Nucleus accumbens (tissue), 56 donors: ENCODE data around the gene CACNA1B.
"Not testable (repeated sequence)": the region's sequence is repeated elsewhere in the genome, so short reads cannot be mapped to it uniquely, and the experiment has no call there.

Experiments used
- DNase-seq, 56 donors: peaks; one replicate each; lab custom pipeline; 2025; lab: John Stamatoyannopoulos, UW

Gene CACNA1B

DNA sequence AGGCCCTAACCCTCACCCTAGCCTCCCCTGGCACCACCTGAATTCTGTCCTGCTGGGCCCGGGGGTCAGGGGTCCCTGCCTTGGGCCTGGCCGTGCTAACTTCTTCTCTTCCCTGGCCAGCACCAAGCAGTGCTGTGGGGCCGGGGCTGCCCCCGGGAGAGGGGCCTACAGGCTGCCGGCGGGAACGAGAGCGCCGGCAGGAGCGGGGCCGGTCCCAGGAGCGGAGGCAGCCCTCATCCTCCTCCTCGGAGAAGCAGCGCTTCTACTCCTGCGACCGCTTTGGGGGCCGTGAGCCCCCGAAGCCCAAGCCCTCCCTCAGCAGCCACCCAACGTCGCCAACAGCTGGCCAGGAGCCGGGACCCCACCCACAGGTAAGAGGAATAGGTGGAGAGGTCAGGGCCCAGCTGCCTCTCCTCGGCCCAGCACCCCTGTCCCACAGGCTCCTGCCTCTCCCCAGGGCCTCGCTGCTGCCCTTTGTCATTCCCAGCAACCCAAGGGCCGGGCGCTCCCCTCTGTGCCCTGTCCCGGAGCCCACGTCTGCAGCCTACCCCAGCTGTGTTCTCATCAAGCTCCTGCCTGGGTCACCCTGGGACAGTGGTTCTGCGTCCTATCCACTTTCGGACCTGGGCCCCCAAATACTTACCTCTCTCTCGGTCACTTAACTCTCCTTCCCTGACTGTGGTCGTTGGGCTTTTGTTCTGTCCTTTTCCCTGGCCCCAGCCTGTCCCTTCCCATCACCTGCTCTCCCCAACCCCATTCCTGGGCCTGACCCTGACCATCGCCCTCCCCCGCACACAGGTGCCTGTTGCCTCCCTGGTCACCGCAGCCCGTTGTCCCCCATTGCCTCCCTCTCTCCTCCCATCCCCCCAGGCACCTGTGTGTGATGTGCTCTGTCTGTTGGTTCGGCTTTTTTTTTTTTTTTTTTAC lies 243.2 kb downstream of the CACNA1B start:
- no peak for DNase-seq

DNA sequence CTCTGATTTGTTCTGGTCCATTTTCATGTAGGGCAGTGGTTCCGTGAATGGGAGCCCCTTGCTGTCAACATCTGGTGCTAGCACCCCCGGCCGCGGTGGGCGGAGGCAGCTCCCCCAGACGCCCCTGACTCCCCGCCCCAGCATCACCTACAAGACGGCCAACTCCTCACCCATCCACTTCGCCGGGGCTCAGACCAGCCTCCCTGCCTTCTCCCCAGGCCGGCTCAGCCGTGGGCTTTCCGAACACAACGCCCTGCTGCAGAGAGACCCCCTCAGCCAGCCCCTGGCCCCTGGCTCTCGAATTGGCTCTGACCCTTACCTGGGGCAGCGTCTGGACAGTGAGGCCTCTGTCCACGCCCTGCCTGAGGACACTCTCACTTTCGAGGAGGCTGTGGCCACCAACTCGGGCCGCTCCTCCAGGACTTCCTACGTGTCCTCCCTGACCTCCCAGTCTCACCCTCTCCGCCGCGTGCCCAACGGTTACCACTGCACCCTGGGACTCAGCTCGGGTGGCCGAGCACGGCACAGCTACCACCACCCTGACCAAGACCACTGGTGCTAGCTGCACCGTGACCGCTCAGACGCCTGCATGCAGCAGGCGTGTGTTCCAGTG lies 244.0 kb downstream of the CACNA1B start:
- no peak for DNase-seq

DNA sequence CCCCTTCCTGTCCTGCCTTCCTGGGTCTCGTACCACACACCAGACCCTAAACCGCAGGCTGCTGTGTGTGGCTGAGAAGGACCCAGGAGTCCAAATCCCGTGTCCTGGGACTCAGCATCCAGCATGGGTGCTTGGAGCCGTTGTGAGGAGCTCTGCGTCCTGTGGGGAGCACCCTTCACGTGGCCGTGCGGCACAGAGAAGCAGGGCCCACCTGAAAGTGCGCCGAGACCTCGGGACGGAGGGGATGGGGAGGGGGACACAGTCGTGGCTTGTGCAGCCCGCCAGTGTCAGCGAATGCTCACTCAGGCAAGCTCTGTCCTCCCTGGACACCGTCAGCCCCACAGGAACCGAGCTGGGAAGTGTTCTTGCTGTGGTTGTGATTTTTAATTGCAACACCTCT lies 244.6 kb downstream of the CACNA1B start:
- DNase-seq = no peak

DNA sequence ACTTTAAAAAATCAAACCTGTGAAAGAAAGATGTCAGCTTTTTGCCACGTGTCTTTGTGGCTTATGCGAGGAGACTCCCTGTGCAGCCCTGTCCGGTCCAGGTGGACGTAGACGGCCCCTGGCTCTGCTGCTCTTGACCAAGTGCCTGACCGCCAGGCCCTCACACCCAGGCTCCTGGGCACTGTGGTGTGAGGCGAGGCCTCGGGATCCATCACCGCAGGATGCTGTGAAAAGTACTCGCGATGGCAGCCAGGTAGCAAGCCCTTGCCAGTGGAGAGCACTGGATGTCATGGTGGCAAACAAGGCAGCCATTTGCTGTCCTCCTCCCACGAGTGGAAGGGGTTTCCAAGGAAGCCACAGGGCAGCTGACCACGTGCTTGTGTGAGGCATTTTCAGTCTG lies 245.1 kb downstream of the CACNA1B start:
- no peak for DNase-seq

DNA sequence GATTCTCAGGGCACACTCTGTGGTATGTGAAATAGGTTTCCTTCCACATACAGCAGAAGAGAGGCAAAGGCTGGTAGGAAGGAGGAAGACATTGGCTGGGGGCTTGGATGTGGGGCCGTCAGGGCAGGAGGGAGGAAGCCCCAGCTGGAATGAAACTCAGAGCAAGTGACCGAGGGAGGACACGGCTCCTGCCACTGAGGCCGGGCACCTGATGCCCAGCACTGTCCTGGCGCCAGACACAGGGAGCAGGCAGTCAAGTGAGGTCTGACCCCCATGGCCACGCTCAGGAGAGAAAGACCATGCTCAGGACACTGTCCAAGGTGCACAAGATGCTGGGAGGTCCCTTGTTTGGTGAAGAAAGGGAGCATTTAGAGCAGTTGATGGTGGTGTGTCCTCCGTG lies 245.5 kb downstream of the CACNA1B start:
- no peak for DNase-seq

DNA sequence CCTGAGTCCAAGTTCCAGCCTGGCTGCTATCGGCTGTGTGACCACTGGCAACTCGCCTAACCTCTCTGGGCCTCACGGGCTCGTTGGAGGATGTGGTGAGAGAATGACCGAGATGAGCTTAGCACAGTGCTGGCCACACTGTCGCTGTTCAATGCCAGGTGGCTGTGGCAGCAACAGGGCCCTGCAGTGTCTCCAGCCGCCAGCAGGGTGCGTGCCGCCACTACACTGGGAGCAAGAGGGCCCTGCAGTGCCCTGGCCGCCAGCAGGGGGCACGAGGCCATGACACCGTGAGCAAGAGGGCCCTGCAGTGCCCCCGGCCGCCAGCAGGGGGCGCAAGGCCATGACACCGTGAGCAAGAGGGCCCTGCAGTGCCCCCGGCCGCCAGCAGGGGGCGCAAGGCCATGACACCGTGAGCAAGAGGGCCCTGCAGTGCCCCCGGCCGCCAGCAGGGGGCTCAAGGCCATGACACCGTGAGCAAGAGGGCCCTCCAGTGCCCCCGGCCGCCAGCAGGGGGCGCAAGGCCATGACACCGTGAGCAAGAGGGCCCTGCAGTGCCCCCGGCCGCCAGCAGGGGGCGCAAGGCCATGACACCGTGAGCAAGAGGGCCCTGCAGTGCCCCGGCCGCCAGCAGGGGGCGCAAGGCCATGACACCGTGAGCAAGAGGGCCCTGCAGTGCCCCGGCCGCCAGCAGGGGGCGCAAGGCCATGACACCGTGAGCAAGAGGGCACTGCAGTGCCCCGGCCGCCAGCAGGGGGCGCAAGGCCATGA lies 248.7 kb downstream of the CACNA1B start:
- not testable (repeated sequence) for DNase-seq

DNA sequence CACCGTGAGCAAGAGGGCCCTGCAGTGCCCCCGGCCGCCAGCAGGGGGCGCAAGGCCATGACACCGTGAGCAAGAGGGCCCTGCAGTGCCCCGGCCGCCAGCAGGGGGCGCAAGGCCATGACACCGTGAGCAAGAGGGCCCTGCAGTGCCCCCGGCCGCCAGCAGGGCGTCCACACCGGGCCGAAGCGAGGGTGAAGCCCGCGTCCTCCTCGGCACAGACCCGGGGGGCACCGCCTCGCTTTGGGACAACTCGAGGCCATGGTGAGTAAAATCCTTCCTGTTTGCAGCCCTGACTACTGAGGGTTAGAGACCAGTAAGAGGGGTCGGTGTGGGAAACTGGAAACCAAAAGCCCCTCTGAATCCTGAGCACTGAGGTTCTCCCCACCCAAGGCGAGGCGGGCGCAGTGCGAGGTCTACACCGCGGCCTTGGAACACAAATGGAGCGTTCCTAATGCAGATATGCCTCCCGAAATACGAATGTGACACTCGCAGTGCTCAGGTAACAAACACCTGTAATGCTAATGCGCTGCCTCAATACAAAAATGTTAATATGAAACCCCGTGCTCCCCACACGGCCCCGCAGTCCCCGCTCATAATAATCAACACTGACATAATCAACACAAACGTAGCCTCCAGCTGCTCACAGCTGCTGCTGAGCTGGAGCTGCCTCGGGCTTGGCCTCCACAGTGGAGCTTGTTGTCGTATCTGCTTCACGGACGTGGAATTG lies 249.4 kb downstream of the CACNA1B start:
- not testable (repeated sequence) for DNase-seq

DNA sequence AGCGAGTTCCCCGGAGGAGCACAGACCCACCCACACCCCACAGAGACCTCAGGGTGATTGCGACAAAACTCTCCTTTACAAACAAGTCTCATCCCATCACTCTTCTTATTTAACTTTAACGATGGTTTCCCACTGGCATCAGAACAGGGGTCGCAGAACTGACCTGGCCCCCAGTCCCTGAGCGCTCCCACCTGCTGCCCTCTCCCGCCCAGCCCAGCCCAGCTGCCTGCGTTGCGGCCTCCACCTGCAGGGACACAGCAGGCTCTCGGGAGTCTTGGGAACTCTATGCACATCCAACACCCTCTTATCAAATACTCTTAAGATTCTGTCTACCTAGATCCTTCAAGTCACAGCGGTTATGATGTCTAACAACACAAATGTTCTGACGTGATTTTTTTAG lies 250.4 kb downstream of the CACNA1B start:
- DNase-seq = not testable (repeated sequence)

DNA sequence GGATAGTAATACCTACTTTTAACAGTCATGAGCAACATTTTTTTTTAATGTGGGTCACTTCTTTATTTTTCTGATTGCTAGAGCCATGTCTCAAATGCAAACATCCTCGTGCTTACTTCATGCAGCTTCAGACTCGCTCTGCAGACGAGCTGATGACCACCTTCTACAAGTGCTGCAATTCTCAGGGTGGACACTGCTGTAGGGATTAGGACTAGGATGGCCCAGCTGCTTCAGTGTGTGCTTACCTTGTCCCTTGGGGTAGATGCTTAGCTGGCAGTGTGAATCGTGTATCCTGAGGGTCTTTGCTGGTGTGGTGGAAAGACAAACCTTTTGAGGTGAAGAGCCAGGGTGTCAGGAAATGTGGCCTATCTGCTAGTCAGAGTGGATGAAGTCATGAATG lies 251.7 kb downstream of the CACNA1B start:
- DNase-seq = not testable (repeated sequence)

DNA sequence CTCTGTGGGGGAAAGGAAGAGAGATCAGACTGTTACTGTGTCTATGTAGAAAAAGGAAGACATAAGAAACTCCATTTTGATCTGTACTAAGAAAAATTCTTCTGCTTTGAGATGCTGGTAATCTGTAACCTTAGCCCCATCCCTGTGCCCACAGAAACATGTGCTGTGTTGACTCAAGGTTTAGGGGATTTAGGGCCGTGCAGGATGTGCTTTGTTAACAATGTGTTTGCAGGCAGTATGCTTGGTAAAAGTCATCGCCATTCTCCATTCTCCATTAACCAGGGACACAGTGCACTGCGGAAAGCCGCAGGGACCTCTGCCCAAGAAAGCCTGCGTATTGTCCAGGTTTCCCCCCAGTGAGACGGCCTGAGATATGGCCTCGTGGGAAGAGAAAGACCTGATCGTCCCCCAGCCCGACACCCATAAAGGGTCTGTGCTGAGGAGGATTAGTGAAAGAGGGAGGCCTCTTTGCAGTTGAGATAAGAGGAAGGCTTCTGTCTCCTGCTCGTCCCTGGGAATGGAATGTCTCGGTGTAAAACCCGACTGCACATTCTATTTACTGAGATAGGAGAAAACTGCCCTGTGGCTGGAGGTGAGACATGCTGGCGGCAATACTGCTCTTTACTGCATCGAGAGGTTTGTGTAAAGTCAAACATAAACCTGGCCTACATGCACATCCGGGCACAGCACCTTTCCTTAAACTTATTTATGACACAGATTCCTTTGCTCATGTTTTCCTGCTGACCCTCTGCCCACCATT lies 255.5 kb downstream of the CACNA1B start:
- DNase-seq = not testable (repeated sequence)

DNA sequence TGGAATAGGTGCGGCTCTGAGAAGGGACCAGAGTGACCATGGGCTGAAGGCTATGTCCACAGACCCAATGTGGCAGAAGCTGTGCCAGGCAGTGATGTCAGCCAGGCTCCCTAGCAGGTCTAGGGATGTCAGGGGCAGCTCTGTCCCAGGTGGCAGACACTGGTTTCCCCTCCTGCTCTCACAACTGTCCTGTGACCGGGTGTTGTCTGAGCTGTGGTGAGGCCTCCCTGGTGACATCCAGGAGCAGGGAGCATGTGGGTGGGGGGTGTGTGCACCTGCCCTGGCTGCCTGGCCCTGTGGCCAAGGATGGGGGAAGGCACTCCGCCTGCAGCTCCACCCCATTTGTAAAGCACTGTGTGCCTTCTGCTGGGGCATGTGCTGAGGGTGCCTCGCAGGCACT lies 257.0 kb downstream of the CACNA1B start:
- not testable (repeated sequence) for DNase-seq

DNA sequence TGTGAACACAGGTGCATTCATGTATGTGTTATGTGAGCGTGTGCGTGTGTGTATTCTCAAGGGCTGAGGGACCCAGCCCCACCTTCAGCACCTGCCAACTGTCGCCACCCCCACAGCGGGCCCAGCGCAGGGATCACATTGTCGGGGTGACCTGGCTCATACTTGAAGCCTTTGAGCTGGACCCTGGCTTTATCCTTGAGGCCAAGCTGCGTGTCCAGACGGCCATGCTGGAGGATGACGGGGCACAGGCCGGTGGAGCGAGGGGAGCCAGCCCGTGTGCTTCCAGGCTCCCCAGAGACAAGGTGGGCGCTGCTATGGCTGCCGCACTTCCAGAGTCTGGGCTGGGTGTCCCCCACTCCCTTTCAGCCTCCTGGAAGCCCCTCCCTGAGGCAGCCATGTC lies 261.5 kb downstream of the CACNA1B start:
- not testable (repeated sequence) for DNase-seq

DNA sequence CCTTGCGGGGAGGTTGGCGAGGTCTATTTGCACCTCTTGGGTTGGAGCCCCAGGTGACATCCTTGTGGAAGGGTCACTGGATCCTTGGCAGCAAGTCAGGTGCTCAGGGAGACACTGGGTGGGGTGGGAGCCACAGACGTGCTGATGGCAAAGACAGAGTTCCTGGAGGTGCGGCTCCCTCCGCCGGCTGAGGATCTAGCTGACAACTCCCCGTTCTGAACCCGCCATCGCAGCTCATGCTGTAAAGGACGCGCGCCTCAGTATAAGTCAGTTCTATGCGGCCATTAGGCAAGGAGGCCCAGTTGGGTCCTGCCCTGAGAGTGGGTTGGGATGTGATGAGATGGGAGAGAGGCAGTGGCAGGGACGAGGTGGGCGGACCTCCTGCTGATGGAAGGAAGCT lies 263.4 kb downstream of the CACNA1B start:
- DNase-seq = not testable (repeated sequence)

DNA sequence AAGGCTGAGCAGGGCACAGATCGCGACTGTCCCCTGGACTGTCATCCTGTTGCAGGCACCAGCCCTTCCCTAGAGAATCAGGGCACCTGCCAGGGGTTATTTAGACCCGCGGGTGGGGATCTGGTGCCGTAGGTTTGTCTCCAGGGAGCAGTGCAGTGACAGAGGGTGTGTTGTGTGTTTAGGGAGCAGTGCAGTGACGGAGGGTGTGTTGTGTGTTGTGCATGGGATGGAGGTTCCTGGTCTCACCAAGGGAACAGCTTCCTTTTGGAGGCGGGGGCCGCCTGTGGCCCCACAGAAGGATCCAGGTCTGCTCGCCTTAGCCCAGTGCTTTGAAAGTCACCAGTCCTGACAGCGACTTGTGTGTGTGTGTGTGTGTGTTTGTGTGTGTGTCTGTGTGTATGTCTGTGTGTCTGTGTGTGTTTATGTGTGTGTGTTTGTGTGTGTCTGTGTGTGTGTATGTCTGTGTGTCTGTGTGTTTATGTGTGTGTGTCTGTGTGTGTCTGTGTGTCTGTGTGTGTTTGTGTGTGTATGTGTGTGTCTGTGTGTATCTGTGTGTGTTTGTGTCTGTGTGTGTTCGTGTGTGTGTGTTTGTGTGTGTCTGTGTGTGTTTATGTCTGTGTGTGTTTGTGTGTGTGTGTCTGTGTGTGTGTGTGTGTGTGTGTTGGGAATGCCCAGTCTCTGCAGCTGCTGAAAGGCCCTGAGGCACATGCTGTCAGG lies 265.1 kb downstream of the CACNA1B start:
- DNase-seq = not testable (repeated sequence)

DNA sequence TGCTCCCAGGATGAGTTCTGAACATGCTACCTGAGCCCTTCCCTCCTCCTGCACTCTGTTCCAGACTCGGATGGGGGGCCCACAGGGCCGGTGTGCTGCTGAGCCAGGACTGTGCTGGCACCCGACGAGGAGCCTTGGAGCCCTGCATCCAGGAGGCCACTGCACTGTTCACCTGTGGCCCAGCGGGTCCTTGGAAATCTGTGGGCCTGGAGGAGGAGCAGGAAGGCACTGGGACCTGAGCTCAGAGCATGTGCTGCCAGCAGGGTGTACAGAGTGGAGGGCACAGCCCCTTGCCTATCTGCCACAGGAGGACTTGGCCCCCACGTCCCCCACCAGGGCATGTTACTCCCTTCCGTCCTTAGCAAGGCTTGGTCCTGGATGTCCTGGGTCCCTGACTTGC lies 265.9 kb downstream of the CACNA1B start:
- DNase-seq = not testable (repeated sequence)

DNA sequence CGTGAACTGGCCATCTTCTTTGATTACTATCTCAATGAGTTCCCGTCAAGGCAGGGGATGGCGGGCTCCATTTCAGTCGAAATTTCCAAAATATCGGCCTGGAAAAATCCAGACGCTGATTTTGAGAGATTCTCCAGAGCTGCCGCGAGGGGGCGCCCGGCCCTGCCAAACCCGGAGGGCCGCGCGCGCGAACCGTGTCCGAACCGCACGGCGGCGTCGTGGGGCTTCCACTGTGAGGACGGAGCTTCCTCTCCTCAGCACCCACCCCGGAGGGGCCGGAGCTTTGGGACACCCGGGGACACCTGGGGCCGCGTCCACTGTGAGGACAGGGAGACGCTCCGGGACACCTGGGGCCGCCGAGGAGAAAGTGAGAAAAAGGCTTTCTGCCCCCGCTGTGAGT lies 270.0 kb downstream of the CACNA1B start:
- DNase-seq = peak in 4 of 56 donors; percentile 3 to 33 (median 20)

DNA sequence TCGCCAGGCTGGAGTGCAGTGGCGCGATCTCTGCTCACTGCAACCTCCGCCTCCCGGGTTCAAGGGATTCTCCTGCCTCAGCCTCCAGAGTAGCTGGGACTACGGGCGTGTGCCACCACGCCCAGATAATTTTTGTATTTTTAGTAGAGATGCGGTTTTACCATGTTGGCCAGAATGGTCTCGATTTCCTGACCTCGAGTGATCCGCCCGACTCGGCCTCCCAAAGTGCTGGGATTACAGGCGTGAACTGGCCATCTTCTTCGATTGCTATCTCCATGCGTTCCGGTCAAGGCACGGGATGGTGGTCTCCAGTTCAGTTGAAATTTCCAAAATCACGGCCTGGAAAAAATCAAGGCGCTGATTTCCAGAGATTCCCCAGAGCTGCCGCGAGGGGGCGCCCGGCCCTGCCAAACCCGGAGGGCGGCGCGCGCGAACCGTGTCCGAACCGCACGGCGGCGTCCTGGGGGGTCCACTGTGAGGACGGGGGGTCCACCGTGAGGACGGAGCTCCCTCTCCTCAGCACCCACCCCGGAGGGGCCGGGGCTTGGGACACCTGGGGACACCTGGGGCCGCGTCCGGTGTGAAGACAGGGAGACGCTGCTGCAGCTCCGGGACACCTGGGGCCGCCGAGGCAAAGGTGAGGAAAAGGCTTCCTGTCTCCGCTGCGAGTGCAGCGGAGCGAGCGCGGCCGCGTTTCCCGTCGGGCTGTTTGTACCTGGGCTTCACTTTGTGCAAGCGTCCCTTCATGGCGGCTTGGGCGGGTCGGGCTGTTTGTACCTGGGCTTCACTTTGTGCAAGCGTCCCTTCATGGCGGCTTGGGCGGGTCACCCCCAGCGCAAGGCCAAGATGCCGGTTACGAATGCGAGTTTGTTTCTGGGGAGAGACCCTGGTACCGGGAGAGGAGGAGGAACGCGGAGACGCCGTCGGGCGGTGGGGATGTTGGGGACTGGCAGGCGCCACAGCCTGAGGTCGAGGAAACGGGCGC lies 272.4 kb downstream of the CACNA1B start:
- DNase-seq = peak in 3 of 56 donors; percentile 1 to 21 (median 10)

DNA sequence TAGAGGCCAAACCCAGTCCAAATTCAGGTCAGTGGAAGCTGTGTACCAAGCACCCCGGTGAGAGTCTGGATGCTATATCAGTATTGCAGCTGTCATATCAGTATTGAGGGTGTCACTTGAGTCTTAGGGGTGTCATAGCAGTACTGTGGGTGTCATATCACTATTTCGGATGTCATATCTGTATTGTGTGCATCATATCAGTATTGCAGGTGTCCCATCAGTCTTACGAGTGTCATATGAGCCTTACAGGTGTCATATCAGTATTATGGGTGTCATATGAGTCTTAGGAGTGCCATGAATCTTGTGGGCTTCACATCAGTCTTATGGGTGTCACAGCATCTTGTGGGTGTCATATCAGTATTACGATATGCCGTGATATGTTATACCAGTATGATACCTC lies 278.2 kb downstream of the CACNA1B start:
- not testable (repeated sequence) for DNase-seq
